Measurements from ENCODE around the gene SOX11.

DNA sequence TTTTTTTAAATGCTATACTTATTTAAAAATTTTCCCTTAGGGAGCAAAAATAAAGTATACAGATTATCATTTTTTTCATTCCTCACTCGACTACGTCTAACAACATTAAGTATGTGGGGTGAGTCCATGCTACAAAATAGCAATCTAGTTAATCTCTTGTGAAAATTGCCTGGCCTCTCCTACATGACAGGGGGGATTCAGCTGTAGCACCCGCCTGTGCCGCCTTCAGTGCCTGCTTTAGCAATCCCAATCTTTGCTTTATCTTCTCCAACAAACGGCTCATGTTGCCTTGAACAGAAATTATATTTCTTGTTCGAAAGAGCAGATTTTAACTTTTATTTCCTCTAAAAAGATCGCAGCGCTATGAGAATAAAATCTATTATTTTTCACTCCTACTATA lies 2.4 kb upstream of the SOX11 start:
- TF ChIP-seq, protein P1, sequence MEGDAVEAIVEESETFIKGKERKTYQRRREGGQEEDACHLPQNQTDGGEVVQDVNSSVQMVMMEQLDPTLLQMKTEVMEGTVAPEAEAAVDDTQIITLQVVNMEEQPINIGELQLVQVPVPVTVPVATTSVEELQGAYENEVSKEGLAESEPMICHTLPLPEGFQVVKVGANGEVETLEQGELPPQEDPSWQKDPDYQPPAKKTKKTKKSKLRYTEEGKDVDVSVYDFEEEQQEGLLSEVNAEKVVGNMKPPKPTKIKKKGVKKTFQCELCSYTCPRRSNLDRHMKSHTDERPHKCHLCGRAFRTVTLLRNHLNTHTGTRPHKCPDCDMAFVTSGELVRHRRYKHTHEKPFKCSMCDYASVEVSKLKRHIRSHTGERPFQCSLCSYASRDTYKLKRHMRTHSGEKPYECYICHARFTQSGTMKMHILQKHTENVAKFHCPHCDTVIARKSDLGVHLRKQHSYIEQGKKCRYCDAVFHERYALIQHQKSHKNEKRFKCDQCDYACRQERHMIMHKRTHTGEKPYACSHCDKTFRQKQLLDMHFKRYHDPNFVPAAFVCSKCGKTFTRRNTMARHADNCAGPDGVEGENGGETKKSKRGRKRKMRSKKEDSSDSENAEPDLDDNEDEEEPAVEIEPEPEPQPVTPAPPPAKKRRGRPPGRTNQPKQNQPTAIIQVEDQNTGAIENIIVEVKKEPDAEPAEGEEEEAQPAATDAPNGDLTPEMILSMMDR (IDR thresholded peaks at IDR 0.05), result no peak
- no peak for TF ChIP-seq POLR2A (IDR thresholded peaks at IDR 0.05)
